ENCODE measurements around the gene SLC1A7. TPM values are rescaled to one million over a fixed set of nuclear protein-coding genes. Genes with fewer than 3 reads are reported as not detected.

The SLC1A7 gene

GRCh38 chr1:53046930-53047329 lies 95.5 kb downstream of the SLC1A7 start:
- no peaks in the 10 kb centered on the region for H3K36me3 ChIP-seq (ENCODE audit: control insufficient read depth, insufficient read depth, low read length)
- no peak overlapping the region for H3K4ac ChIP-seq (ENCODE audit: low read depth, low read length)
- no peaks in the 10 kb centered on the region for H3K79me2 ChIP-seq (ENCODE audit: control insufficient read depth, insufficient read depth, low read length)
- no peaks in the 10 kb centered on the region for H3K4me1 ChIP-seq (ENCODE audit: control insufficient read depth, low read depth, low read length)
- H3K23ac ChIP-seq (ENCODE audit: low read length): no peak overlapping the region
- H2BK5ac ChIP-seq (ENCODE audit: low read length): no peak overlapping the region
- no peak overlapping the region for H4K5ac ChIP-seq (ENCODE audit: low read length)
- H3K79me1 ChIP-seq (ENCODE audit: low read length): no peaks in the 10 kb centered on the region
- no peaks in the 10 kb centered on the region for H3K27me3 ChIP-seq (ENCODE audit: insufficient read depth, low read length, poor library complexity)
- no peak overlapping the region for H3K18ac ChIP-seq (ENCODE audit: low read length)
- no CpG with 5 or more reads among the region's 2 CpGs for WGBS (ENCODE audit: extremely low coverage, insufficient coverage, low lambda C conversion rate)
- H3K56ac ChIP-seq (ENCODE audit: low read length): no peak overlapping the region
- no peak overlapping the region for H4K8ac ChIP-seq (ENCODE audit: low read depth, low read length)
- no peak overlapping the region for H3K9ac ChIP-seq (ENCODE audit: low read length)
- no peak for DNase-seq
- no peak overlapping the region for H3K27ac ChIP-seq (ENCODE audit: low read depth, low read length)
- H3K4me3 ChIP-seq (ENCODE audit: low read length): no peak overlapping the region
- no peak overlapping the region for H2BK120ac ChIP-seq (ENCODE audit: low read depth, low read length)
- no peak overlapping the region for H2AK5ac ChIP-seq (ENCODE audit: low read length)
- H2BK15ac ChIP-seq (replicated peaks; ENCODE audit: low read depth): no peak overlapping the region
- H3K4me2 ChIP-seq (ENCODE audit: low read length): no peak overlapping the region

GRCh38 chr1:53044926-53045325 lies 97.5 kb downstream of the SLC1A7 start:
- Histone ChIP-seq H2AK5ac (ENCODE audit: low read length) (no peak overlapping the region), H3K4me2 (ENCODE audit: low read length) (no peak overlapping the region), H3K4ac (ENCODE audit: low read depth, low read length) (no peak overlapping the region), H3K79me2 (ENCODE audit: control insufficient read depth, insufficient read depth, low read length) (no peaks in the 10 kb centered on the region), H3K56ac (ENCODE audit: low read length) (no peak overlapping the region), H3K27ac (ENCODE audit: low read depth, low read length) (no peak overlapping the region), H2BK120ac (ENCODE audit: low read depth, low read length) (no peak overlapping the region), H2BK5ac (ENCODE audit: low read length) (no peak overlapping the region), H3K9ac (ENCODE audit: low read length) (no peak overlapping the region), H4K5ac (ENCODE audit: low read length) (no peak overlapping the region), H3K18ac (ENCODE audit: low read length) (no peak overlapping the region), H3K23ac (ENCODE audit: low read length) (no peak overlapping the region), H2BK15ac (replicated peaks; ENCODE audit: low read depth) (no peak overlapping the region), H3K4me3 (ENCODE audit: low read length) (no peak overlapping the region), H4K8ac (ENCODE audit: low read depth, low read length) (no peak overlapping the region), H3K4me1 (ENCODE audit: control insufficient read depth, low read depth, low read length) (no peaks in the 10 kb centered on the region), H3K79me1 (ENCODE audit: low read length) (no peaks in the 10 kb centered on the region), H3K36me3 (ENCODE audit: control insufficient read depth, insufficient read depth, low read length) (no peaks in the 10 kb centered on the region), H3K27me3 (ENCODE audit: insufficient read depth, low read length, poor library complexity) (no peaks in the 10 kb centered on the region)
- no CpG with 5 or more reads among the region's 5 CpGs for WGBS (ENCODE audit: extremely low coverage, insufficient coverage, low lambda C conversion rate)
- DNase-seq: no peak

- no peak overlapping the region for H3K4ac ChIP-seq (ENCODE audit: low read depth, low read length)
- no peak overlapping the region for H4K8ac ChIP-seq (ENCODE audit: low read depth, low read length)
- no peaks in the 10 kb centered on the region for H3K4me1 ChIP-seq (ENCODE audit: control insufficient read depth, low read depth, low read length)
These were observed 99.2 kb downstream of the SLC1A7 start for GRCh38 chr1:53043271-53043670.

GRCh38 chr1:53038566-53038965 lies 103.9 kb downstream of the SLC1A7 start:
- H3K4me1 ChIP-seq (ENCODE audit: control insufficient read depth, low read depth, low read length): no peaks in the 10 kb centered on the region
- WGBS (ENCODE audit: extremely low coverage, insufficient coverage, low lambda C conversion rate): no CpG with 5 or more reads among the region's 3 CpGs

More at GRCh38 chr1:53043271-53043670, 99.2 kb downstream of the SLC1A7 start:
- Histone ChIP-seq H3K56ac (ENCODE audit: low read length) (no peak overlapping the region), H3K79me1 (ENCODE audit: low read length) (no peaks in the 10 kb centered on the region), H3K36me3 (ENCODE audit: control insufficient read depth, insufficient read depth, low read length) (no peaks in the 10 kb centered on the region), H2BK5ac (ENCODE audit: low read length) (no peak overlapping the region), H2BK120ac (ENCODE audit: low read depth, low read length) (no peak overlapping the region), H3K27me3 (ENCODE audit: insufficient read depth, low read length, poor library complexity) (no peaks in the 10 kb centered on the region), H3K23ac (ENCODE audit: low read length) (no peak overlapping the region), H3K18ac (ENCODE audit: low read length) (no peak overlapping the region), H2BK15ac (replicated peaks; ENCODE audit: low read depth) (no peak overlapping the region), H3K4me3 (ENCODE audit: low read length) (no peak overlapping the region), H2AK5ac (ENCODE audit: low read length) (no peak overlapping the region), H3K9ac (ENCODE audit: low read length) (no peak overlapping the region), H3K79me2 (ENCODE audit: control insufficient read depth, insufficient read depth, low read length) (no peaks in the 10 kb centered on the region), H3K4me2 (ENCODE audit: low read length) (no peak overlapping the region), H3K27ac (ENCODE audit: low read depth, low read length) (no peak overlapping the region), H4K5ac (ENCODE audit: low read length) (no peak overlapping the region)
- no peak for DNase-seq

More at GRCh38 chr1:53038566-53038965, 103.9 kb downstream of the SLC1A7 start:
- Histone ChIP-seq H3K36me3 (ENCODE audit: control insufficient read depth, insufficient read depth, low read length) (no peaks in the 10 kb centered on the region), H3K4me2 (ENCODE audit: low read length) (no peak overlapping the region), H3K79me2 (ENCODE audit: control insufficient read depth, insufficient read depth, low read length) (no peaks in the 10 kb centered on the region), H3K4ac (ENCODE audit: low read depth, low read length) (no peak overlapping the region), H2AK5ac (ENCODE audit: low read length) (no peak overlapping the region), H2BK5ac (ENCODE audit: low read length) (no peak overlapping the region), H3K56ac (ENCODE audit: low read length) (no peak overlapping the region), H3K27me3 (ENCODE audit: insufficient read depth, low read length, poor library complexity) (no peaks in the 10 kb centered on the region), H3K27ac (ENCODE audit: low read depth, low read length) (no peak overlapping the region), H2BK120ac (ENCODE audit: low read depth, low read length) (no peak overlapping the region), H4K8ac (ENCODE audit: low read depth, low read length) (no peak overlapping the region), H3K79me1 (ENCODE audit: low read length) (no peaks in the 10 kb centered on the region), H3K18ac (ENCODE audit: low read length) (no peak overlapping the region), H2BK15ac (replicated peaks; ENCODE audit: low read depth) (no peak overlapping the region), H3K4me3 (ENCODE audit: low read length) (no peak overlapping the region), H3K9ac (ENCODE audit: low read length) (no peak overlapping the region), H3K23ac (ENCODE audit: low read length) (no peak overlapping the region), H4K5ac (ENCODE audit: low read length) (no peak overlapping the region)
- no peak for DNase-seq

Small RNA genes within 50 kb of the gene (small RNA-seq; reads per million reads assigned to genes)
- not detected for gene HIGD1AP11 (ENCODE audit: insufficient read depth)
